ENCODE data around the gene TMPRSS2. TPM values are rescaled to one million over a fixed set of nuclear protein-coding genes. Genes with fewer than 3 reads are reported as not detected.

TMPRSS2 gene
- total RNA-seq, 4 donors from 2014 or later = 0.19 to 5.0 (median 0.62) TPM; not detected in 1

- H3K27me3 ChIP-seq = peaks cover 61% of the 10 kb centered on the region
- no peak for ATAC-seq
- 50 to 56% methylated on average over 4 to 6 of the region's 7 CpGs for WGBS, 2 donors (ENCODE audit: low coverage in 1 of 2)
These were observed 3.9 kb upstream of the TMPRSS2 start for GRCh38 chr21:41511858-41512257.

GRCh38 chr21:41510500-41510899 is 2.5 kb upstream of the TMPRSS2 start:
- H3K27ac ChIP-seq = no peak overlapping the region
- no peaks in the 10 kb centered on the region for H3K9me3 ChIP-seq
- H3K27me3 ChIP-seq = peaks cover 74% of the 10 kb centered on the region
- ATAC-seq = no peak
- no peaks in the 10 kb centered on the region for H3K36me3 ChIP-seq
- H3K4me1 ChIP-seq = peaks cover 0 to 18% (median 0%) of the 10 kb centered on the region in 3 donors
- H3K4me3 ChIP-seq = no peak overlapping the region
- TF ChIP-seq CTCF (IDR thresholded peaks at IDR 0.05) (no peak), EP300 (IDR thresholded peaks at IDR 0.05) (no peak), POLR2A (IDR thresholded peaks at IDR 0.05) (no peak)
- WGBS, 2 donors (ENCODE audit: low coverage in 1 of 2) = 0 to 67% methylated on average over 2 of the region's 2 CpGs

More at GRCh38 chr21:41511858-41512257, 3.9 kb upstream of the TMPRSS2 start:
- H3K9me3 ChIP-seq = peaks cover 0 to 10% (median 0%) of the 10 kb centered on the region in 3 donors
- no peaks in the 10 kb centered on the region for H3K36me3 ChIP-seq
- no peak overlapping the region for H3K4me3 ChIP-seq
- peaks cover 0 to 17% (median 0%) of the 10 kb centered on the region in 3 donors for H3K4me1 ChIP-seq
- H3K27ac ChIP-seq = no peak overlapping the region
- TF ChIP-seq CTCF (IDR thresholded peaks at IDR 0.05) = no peak
- TF ChIP-seq POLR2A (IDR thresholded peaks at IDR 0.05) = no peak
- no peak for TF ChIP-seq POLR2AphosphoS5 (IDR thresholded peaks at IDR 0.05)
- no peak for TF ChIP-seq EP300 (IDR thresholded peaks at IDR 0.05)

GRCh38 chr21:41509733-41510132 is 1.8 kb upstream of the TMPRSS2 start:
- no peak overlapping the region for H3K4me3 ChIP-seq
- 33% methylated on average over 3 of the region's 3 CpGs; no CpG with 5 or more reads in 1 of the 2 donors for WGBS, 2 donors (ENCODE audit: low coverage in 1 of 2)
- H3K27ac ChIP-seq = no peak overlapping the region
- H3K4me1 ChIP-seq = peaks cover 0 to 18% (median 0%) of the 10 kb centered on the region in 3 donors
- ATAC-seq = no peak
- H3K27me3 ChIP-seq = peaks cover 81% of the 10 kb centered on the region
- H3K36me3 ChIP-seq = no peaks in the 10 kb centered on the region
- TF ChIP-seq EP300 (IDR thresholded peaks at IDR 0.05) = no peak
- no peak for TF ChIP-seq CTCF (IDR thresholded peaks at IDR 0.05)
- no peaks in the 10 kb centered on the region for H3K9me3 ChIP-seq

GRCh38 chr21:41509145-41509496 is 1.2 kb upstream of the TMPRSS2 start:
- peaks cover 0 to 18% (median 0%) of the 10 kb centered on the region in 3 donors for H3K4me1 ChIP-seq
- no peak overlapping the region for H3K27ac ChIP-seq
- WGBS, 2 donors (ENCODE audit: low coverage in 1 of 2) = 19 to 59% methylated on average over 3 to 6 of the region's 7 CpGs
- no peaks in the 10 kb centered on the region for H3K36me3 ChIP-seq
- peaks cover 85% of the 10 kb centered on the region for H3K27me3 ChIP-seq
- TF ChIP-seq EP300 (IDR thresholded peaks at IDR 0.05) (no peak), CTCF (IDR thresholded peaks at IDR 0.05) (no peak), POLR2A (IDR thresholded peaks at IDR 0.05) (no peak), POLR2AphosphoS5 (IDR thresholded peaks at IDR 0.05) (no peak)
- ATAC-seq = no peak
- no peak overlapping the region for H3K4me3 ChIP-seq
- H3K9me3 ChIP-seq = no peaks in the 10 kb centered on the region

- no peak for ATAC-seq
- no peaks in the 10 kb centered on the region for H3K36me3 ChIP-seq
- H3K27ac ChIP-seq = no peak overlapping the region
- peaks cover 85% of the 10 kb centered on the region for H3K27me3 ChIP-seq
- no peak for TF ChIP-seq CTCF (IDR thresholded peaks at IDR 0.05)
- no peak for TF ChIP-seq POLR2A (IDR thresholded peaks at IDR 0.05)
- TF ChIP-seq POLR2AphosphoS5 (IDR thresholded peaks at IDR 0.05) = no peak
- no peak for TF ChIP-seq EP300 (IDR thresholded peaks at IDR 0.05)
- no peaks in the 10 kb centered on the region for H3K9me3 ChIP-seq
- 17 to 40% methylated on average over 1 to 6 of the region's 28 CpGs for WGBS, 2 donors (ENCODE audit: low coverage in 1 of 2)
- H3K4me3 ChIP-seq = peak overlapping the region in 1 of 2 donors; percentile 33
- H3K4me1 ChIP-seq = peaks cover 0 to 18% (median 0%) of the 10 kb centered on the region in 3 donors
These were observed 622 bp upstream of the TMPRSS2 start for GRCh38 chr21:41508415-41509144.

Measured in gastroesophageal sphincter (tissue), 4 donors.